ENCODE results near the gene TMEM273.

The TMEM273 gene

DNA sequence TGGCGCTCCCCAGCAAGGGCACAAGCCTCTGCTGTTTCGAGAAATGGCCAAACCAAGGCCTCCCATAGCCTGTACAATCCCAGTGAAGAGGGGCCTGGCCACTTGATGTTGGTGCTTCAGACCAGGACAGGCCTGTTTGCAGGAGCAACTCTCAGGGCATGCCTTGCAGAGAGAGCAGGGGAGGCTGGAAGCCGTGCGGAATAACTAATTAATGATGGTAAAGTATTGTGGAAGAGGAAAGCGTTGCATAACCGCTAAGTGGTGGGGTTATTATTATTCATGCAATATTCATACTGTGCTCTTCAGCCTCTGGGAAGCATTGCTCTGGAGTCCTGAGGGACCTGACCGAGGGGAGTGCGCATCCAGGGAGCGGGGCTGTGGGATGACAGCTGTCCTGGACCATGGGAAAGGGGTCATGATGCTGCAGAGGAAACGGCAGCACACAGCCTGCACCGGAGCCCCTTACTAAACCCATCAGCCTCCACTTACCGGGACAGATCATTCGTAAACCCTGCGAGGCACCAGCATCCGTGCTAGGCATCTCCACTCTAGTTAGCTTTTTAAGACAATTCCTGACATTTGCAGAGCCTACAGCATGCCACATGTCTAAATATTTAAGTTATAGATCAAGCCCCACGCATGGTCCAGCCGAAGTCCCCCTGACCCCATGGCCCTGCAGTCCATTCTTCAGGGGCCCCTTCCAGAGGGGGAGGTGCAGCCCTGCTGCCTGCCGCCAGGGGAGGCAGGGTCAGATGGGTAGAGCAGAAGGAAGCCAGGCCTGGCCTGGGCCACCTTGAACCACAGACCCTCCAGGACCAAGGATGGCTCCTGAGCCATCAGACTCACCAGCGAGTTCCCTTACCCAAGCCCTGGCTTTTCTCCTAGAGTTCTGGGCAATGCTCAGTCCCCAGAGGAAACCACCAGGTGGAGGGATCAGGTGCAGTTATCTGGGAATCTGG lies 11.6 kb downstream of the TMEM273 start:
- DNase-seq (ENCODE audit: low read depth in 3 of 3, low spot score in 1 of 3), result no peak

- no peak for DNase-seq (ENCODE audit: low read depth in 3 of 3, low spot score in 1 of 3)
Observed at GRCh38 chr10:49175587-49176309, 12.4 kb downstream of the TMEM273 start.

DNA sequence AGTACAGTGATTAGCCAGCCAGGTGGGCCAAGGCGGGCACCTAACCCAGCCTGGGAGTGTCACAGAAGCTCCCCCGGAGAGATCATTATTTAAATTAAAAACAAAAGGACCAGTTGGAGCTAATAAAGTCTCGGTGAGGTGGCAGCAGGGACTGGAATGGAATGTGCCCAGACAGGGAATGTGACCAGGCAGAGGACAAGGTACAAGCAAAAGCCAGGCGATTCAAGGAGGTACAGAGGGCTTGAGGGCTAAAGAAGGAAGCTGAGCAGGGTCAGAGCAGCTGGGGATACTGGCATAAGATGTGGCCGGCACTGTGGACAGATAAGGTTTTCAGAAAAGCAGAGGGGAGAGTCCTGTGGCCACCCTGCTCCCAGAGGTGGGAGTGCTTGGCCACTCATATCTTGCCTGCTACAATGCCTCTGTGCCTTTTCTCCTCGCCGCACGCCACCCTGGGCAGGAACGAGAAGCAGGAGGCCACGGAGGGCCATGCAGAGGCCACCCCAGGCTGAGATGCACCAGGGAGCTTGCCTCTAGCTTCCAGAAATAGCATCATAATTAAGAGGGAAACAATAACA lies 13.2 kb downstream of the TMEM273 start:
- no peak for DNase-seq (ENCODE audit: low read depth in 3 of 3, low spot score in 1 of 3)

- no peak for DNase-seq (ENCODE audit: low read depth in 3 of 3, low spot score in 1 of 3)
Observed at GRCh38 chr10:49174261-49174925, 13.8 kb downstream of the TMEM273 start.

DNA sequence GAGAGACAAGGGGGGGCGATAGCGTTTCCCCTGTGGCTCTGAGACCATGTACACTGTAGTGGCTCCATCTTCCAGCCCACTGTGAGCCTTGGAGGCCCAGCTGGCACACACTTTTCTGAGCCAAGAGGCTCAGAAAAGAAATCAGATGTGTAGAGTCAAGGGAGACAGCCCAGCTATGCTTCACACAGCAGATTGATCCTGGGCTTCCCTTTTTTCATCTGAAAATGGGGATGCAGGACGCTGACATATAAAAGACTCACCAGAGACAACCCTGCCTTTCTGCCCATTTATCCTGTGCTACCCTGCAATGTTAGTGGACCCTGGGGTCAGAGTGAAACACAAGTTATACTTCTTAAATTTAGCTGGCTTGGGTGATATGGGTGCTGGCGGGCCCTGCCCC lies 14.3 kb downstream of the TMEM273 start:
- no peak for DNase-seq (ENCODE audit: low read depth in 3 of 3, low spot score in 1 of 3)

DNA sequence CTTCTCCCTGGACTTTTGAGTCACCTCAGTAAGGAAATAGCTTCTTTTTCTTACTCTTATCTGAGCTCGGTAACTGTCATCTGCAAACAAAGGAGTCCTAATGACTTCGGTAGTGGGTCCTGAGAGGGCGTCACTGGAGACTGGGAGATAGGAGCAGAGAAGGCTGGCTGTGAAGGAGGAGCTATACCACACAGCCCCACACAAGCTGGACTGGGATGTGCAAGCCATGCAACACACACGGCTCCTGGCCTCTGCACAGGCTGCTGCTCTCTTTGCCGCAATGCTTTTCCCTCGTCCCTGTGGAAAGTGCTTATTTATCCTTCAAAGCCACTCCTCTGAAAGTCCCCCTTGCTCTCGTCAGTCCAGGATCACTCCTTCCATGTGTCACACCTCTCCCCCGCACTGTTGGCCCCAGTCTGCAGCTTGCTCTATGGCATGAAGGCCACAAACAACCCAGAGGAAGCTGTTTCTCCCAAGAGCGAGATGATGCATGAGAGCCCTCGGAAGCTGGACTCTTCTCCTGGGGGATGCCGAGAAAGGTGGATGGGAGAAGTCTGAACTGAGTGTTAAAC lies 14.9 kb downstream of the TMEM273 start:
- DNase-seq (ENCODE audit: low read depth in 3 of 3, low spot score in 1 of 3), result no peak

DNA sequence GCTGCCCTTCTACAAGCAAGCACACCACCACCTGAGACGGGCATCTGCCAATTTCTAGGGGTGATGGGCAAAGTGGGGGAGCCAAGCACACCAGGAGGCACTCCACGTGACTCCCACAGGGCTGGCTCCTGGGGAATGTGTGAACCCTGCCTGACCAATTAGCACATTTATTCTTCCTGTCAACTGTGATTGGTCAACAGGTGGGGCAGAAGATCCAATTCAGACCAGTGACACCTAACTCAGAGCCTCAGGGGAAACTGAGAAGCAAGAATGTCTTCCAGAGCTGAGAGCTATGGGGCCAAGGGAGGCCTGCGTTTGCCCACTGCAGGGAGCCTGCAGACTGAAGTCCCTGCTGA lies 15.4 kb downstream of the TMEM273 start:
- DNase-seq (ENCODE audit: low read depth in 3 of 3, low spot score in 1 of 3), result no peak

GRCh38 chr10:49172061-49172776 lies 16.0 kb downstream of the TMEM273 start:
- no peak for DNase-seq (ENCODE audit: low read depth in 3 of 3, low spot score in 1 of 3)

DNA sequence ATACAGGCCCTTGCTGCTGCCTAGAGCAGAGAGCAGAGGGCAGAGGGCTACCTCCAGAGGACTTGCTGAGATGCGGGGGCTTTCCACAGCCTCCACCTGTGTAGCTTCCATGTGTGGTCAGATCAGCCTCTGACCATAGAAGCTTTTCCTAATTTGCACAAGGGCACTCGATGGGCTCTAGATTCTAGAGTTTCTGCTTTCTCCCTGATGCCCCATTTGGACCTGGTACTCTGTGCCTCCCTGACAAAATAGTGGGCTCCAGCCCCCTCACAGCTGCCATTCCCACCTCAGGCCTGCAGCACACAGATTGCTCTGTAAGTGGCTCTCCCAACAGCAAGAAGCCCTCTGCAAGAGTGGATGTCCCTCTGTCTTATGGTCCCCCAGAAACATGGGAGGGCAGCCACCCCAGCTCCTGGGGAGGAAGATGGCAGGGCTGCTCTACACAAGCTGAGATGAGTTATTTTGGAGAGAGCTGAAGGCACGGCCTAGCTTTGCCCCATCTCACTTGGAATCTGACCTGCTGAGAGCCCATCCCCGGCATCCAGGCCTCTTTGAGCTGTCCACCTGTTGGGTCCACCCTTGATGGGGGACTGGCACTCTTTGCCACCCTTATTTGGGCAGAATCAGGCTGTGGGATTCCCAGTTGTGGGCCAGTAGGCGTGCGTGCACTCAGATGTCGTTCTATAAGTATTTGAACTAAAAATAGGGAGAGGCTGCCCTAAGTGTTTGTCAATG lies 16.7 kb downstream of the TMEM273 start:
- DNase-seq (ENCODE audit: low read depth in 3 of 3, low spot score in 1 of 3), result no peak

GRCh38 chr10:49170632-49171325 lies 17.4 kb downstream of the TMEM273 start:
- no peak for DNase-seq (ENCODE audit: low read depth in 3 of 3, low spot score in 1 of 3)

DNA sequence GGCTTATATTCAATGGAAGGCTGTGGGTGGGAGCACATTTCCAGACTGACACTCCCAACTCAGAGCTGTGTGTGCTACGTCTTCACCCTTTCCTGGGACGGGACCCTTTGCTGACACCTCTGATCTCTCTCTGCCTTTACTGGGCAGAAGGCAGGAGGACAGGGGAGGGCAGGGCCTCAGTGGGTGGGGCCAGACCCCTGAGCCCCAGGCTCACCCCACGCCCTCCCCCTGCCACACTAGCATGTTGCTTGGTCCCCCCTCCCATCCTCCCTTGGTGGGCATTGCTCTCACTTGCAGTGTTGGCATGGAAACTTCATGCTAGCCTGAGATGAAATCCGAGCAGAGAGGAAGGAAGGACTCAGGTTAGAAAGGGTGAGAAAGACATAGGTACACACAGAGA lies 18.4 kb downstream of the TMEM273 start:
- no peak for DNase-seq (ENCODE audit: low read depth in 3 of 3, low spot score in 1 of 3)

- DNase-seq (ENCODE audit: low read depth in 3 of 3, low spot score in 1 of 3), result no peak
Observed at GRCh38 chr10:49168831-49169500, 19.2 kb downstream of the TMEM273 start.

- no peak for DNase-seq (ENCODE audit: low read depth in 3 of 3, low spot score in 1 of 3)
Observed at GRCh38 chr10:49168171-49168540, 20.0 kb downstream of the TMEM273 start.

DNA sequence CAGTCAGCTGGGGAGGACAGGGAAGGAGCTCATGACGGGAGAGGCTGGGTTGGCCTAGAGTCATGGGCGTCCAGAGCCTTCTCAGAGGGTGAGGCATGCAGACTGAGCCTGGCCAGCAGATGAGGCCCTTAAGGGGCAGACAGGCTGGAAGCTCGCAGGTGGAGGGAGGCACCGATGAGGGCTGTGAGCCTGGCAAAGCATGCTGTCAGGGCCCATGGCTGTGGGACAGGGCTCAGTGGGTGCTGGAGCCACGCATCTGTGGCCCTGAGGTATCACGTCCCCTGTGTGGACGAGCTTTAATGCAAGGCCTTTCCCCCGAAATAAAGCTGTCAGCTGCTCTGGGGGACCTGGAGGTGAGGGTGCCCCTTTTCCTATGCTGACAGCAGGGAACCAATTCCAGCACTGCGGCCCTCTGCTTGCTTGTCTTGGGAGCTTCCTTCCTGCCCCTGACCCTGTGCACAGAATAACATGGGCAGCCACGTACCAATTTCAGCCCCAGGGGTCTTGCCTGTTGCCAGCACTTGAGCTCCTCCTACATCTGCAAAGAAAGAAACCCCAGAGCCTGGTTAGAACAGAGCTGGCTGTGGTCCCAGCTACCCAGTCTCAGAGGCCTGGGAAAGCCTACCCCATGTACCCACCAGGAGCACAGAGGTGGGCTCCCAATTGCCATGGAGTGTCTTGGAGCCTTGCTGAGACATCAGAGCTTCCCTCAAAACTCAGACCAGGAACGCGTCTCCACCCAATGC lies 20.6 kb downstream of the TMEM273 start:
- no peak for DNase-seq (ENCODE audit: low read depth in 3 of 3, low spot score in 1 of 3)

- DNase-seq (ENCODE audit: low read depth in 3 of 3, low spot score in 1 of 3), result no peak
Observed at GRCh38 chr10:49166484-49167400, 21.4 kb downstream of the TMEM273 start.

GRCh38 chr10:49165821-49166483 lies 22.2 kb downstream of the TMEM273 start:
- no peak for DNase-seq (ENCODE audit: low read depth in 3 of 3, low spot score in 1 of 3)
